K562 (cell line): Measurements from ENCODE around the gene FAM219B. TPM values are rescaled to one million over a fixed set of nuclear protein-coding genes. Genes with fewer than 3 reads are reported as not detected.

Experiments
- CEBPB ChIP-seq: fragments of 450-650 bp; IDR thresholded peaks from 2 replicates; pipeline ENCODE4 v1.6.1; 2016; ENCODE audit warnings: missing genetic modification characterization, missing compliant biosample characterization
- CEBPG ChIP-seq, 3 experiments: fragments of 200-800 bp in 1 of 3; sonication (Bioruptor generic) in 1 of 3; sonication (generic) in 1 of 3; formaldehyde crosslinking in 1 of 3; IDR thresholded peaks in 2 of 3; conservative IDR thresholded peaks in 1 of 3; 2 replicates each; pipeline versions ENCODE4 v1.6.1 to v1.8.0; 2016 to 2022; ENCODE audit warnings: missing compliant biosample characterization in 2 of 3, missing genetic modification characterization in 2 of 3, mild to moderate bottlenecking in 1 of 3, missing genetic modification reagents in 1 of 3
- EGR1 ChIP-seq: fragments of 450-650 bp; conservative IDR thresholded peaks from 2 replicates; pipeline ENCODE4 v1.6.1; 2017; ENCODE audit warnings: mild to moderate bottlenecking
- MAZ ChIP-seq, 2 experiments: fragments of 450-650 bp in 1 of 2; sonication (generic) in 1 of 2; formaldehyde crosslinking; IDR thresholded peaks in 1 of 2; conservative IDR thresholded peaks in 1 of 2; 2 replicates each; pipeline versions ENCODE4 v1.4.0 to v1.5.0; 2020; ENCODE audit warnings: mild to moderate bottlenecking in 1 of 2, missing genetic modification reagents in 1 of 2
- OTX1 ChIP-seq: fragments of 450-650 bp; formaldehyde crosslinking; IDR thresholded peaks from 2 replicates; pipeline ENCODE4 v1.4.0; 2022; ENCODE audit warnings: mild to moderate bottlenecking
- ZBTB7A ChIP-seq: IDR thresholded peaks from 2 replicates; pipeline ENCODE4 v1.6.1; 2011; ENCODE audit warnings: low read depth, mild to moderate bottlenecking, low read length, moderate library complexity, borderline replicate concordance; ENCODE audit not compliant: control insufficient read depth
- polyA plus RNA-seq, 8 experiments: library from polyadenylated mRNA; depleted of rRNA in 4 of 8; stranded (reverse) in 5 of 8; unstranded in 3 of 8; fragments of >200 nt; fragmentation: Nextera tagmentation in 2 of 8; fragmentation: Illumina TruSeq in 1 of 8; extraction: Ambion mirVana in 2 of 8; extraction: Trizol in 1 of 8; gene quantifications; 2 replicates each; pipeline versions ENCODE4 v1.2.1 to v1.2.3, GENCODE V29; 2011 to 2014; ENCODE audit warnings: inconsistent platforms in 1 of 8, missing spikeins in 1 of 8
- total RNA-seq, 7 experiments: library from RNA; depleted of rRNA in 6 of 7; stranded (reverse); fragments of >200 nt in 6 of 7; fragmentation: Illumina TruSeq in 2 of 7; extraction: Trizol in 2 of 7; gene quantifications; 2 replicates each; pipeline versions ENCODE4 v1.2.1 to v1.2.3, GENCODE V29; 2011 to 2021; ENCODE audit warnings: low replicate concordance in 1 of 7
- TF ChIP-seq, protein P1 (sequence below): fragments of 450-650 bp; IDR thresholded peaks from 2 replicates; pipeline ENCODE4 v1.6.1; 2016; ENCODE audit warnings: borderline replicate concordance

FAM219B gene
- total and polyA plus RNA-seq, 9 of the 15 experiments (the other 6 are each of a cell fraction or from before 2014, with no cell fraction given), result 6.8 to 50.4 (median 29.4) TPM

DNA sequence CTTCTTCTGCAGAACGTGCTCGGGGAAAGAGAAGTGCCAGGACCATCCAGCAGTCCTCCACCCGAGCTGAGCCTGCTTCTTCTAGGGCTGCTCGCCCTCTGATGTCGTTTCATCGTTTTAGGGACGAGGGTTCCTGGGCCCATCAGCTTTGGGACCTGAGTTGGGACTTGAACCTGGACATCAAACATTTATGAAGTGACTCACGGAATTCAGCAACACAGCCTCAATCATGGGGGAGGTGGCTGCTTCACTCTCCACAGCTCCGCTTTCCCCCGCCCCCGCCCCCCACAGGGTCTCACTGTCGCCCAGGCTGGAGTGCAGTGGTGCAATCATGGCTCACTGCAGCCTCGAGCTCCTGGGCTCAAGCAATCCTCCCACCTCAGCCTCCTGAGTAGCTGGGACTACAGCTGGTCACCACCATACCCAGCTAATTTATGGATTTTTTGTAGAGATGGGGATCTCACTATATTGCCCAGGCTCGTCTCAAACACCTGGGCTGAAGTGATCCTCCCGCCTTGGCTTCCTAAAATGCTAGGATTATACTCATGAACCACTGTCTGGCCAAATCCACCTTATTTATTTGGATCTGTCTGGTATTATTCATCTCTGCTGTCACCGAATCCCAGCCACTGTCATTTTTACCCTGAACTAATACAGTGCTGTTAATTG is 32.8 kb downstream of the FAM219B start (continued):
- TF ChIP-seq, protein P1, sequence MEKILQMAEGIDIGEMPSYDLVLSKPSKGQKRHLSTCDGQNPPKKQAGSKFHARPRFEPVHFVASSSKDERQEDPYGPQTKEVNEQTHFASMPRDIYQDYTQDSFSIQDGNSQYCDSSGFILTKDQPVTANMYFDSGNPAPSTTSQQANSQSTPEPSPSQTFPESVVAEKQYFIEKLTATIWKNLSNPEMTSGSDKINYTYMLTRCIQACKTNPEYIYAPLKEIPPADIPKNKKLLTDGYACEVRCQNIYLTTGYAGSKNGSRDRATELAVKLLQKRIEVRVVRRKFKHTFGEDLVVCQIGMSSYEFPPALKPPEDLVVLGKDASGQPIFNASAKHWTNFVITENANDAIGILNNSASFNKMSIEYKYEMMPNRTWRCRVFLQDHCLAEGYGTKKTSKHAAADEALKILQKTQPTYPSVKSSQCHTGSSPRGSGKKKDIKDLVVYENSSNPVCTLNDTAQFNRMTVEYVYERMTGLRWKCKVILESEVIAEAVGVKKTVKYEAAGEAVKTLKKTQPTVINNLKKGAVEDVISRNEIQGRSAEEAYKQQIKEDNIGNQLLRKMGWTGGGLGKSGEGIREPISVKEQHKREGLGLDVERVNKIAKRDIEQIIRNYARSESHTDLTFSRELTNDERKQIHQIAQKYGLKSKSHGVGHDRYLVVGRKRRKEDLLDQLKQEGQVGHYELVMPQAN, result 0 out of 2 replicates have a peak, but pooled peaks have one; percentile 20
- TF ChIP-seq MAZ (CRISPR knock-in tag; conservative IDR thresholded peaks at IDR 0.05 in 1 of 2, IDR thresholded peaks at IDR 0.05 in 1 of 2) (peak in 1 of 2 experiments; percentile 54; a peak in 2 of 4 replicates), ZBTB7A (0 out of 2 replicates have a peak, but pooled peaks have one; percentile 39), CEBPB (peak; percentile 51), EGR1 (peak; percentile 73), CEBPG (CRISPR knock-in tag; IDR thresholded peaks at IDR 0.05) (peak; percentile 50; the same call in 1 of the 2 replicates), CEBPG (tag; conservative IDR thresholded peaks at IDR 0.05 in 1 of 2, IDR thresholded peaks at IDR 0.05 in 1 of 2) (no peak), OTX1 (no peak)
